HepG2 (cell line): ENCODE measurements around the gene PCBP1. TPM values are rescaled to one million over a fixed set of nuclear protein-coding genes. Genes with fewer than 3 reads are reported as not detected.

Experiments
- ATAC-seq: fragments of 200-7000 bp; cut with Tn5 transposase; 3 replicates; pipeline ENCODE4 v1.9.1; 2020; ENCODE audit warnings: mild to moderate bottlenecking, moderate library complexity
- BruUV-seq: library from RNA; stranded (reverse); fragments of 400-500 nt; replicated peaks from 2 replicates; lab custom pipeline; 2021; lab: Mats Ljungman, UMichigan
- CTCF ChIA-PET: fragments of 300-600 bp; formaldehyde crosslinking; extraction: SDS; loops from one replicate; lab custom pipeline; 2021; ENCODE audit warnings: low total read pairs, inconsistent platforms, low intra/inter-chr PET ratio; lab: Yijun Ruan, JAX
- POLR2A ChIA-PET: fragments of 350-600 bp; sonication (Branson Sonifier 250); formaldehyde crosslinking; loops from one replicate; lab custom pipeline; 2020; ENCODE audit warnings: antibody characterized with exemption, inconsistent platforms; lab: Yijun Ruan, JAX
- DNase-seq: peaks from one replicate; pipeline ENCODE4 v3.0.0-alpha.2; 2015; ENCODE audit warnings: low spot score
- FAIRE-seq: peaks from 3 replicates; lab custom pipeline; 2011; peaks lifted over from hg19 to GRCh38; lab: Jason Lieb, UNC
- H2AFZ ChIP-seq: one replicate; pipeline ENCODE4 v1.6.1; 2011; ENCODE audit warnings: low read length, inconsistent platforms
- H3K27ac ChIP-seq: fragments of 300-600 bp; 3 replicates; pipeline ENCODE4 v1.8.0; 2011; ENCODE audit warnings: mixed run types, mild to moderate bottlenecking, mixed read lengths, low read length, inconsistent platforms; ENCODE audit not compliant: insufficient read depth; ENCODE audit errors: extremely low read length
- H3K27me3 ChIP-seq, 2 experiments: fragments of 200-600 bp in 1 of 2; 2 replicates in 1 of 2; 3 replicates in 1 of 2; pipeline versions ENCODE4 v1.6.0 to v1.8.0; 2011; ENCODE audit warnings: low read length in 2 of 2, mild to moderate bottlenecking in 2 of 2, moderate library complexity in 2 of 2, inconsistent platforms in 1 of 2; ENCODE audit not compliant: insufficient read depth in 2 of 2, control insufficient read depth in 1 of 2
- H3K36me3 ChIP-seq, 2 experiments: fragments of 200-600 bp in 1 of 2; replicated peaks in 1 of 2; 2 replicates in 1 of 2; 3 replicates in 1 of 2; pipeline versions ENCODE4 v1.5.1 to v1.8.0; 2011; ENCODE audit warnings: low read length in 2 of 2, inconsistent platforms in 1 of 2; ENCODE audit not compliant: insufficient read depth in 2 of 2, control insufficient read depth in 1 of 2
- H3K4me1 ChIP-seq: 2 replicates; pipeline ENCODE4 v1.5.1; 2012; ENCODE audit warnings: low read length, inconsistent platforms; ENCODE audit not compliant: insufficient read depth
- H3K4me2 ChIP-seq: 2 replicates; pipeline ENCODE4 v1.6.0; 2011; ENCODE audit warnings: low read depth, low read length, inconsistent platforms
- H3K4me3 ChIP-seq, 3 experiments: fragments of 200-600 bp in 1 of 3; sonication (generic), shearing (Covaris generic) in 1 of 3; replicated peaks in 1 of 3; 2 replicates each; pipeline ENCODE4 v1.5.1; 2011 to 2016; ENCODE audit warnings: low read length in 3 of 3, inconsistent platforms in 2 of 3, low read depth in 2 of 3, mild to moderate bottlenecking in 2 of 3, control low read depth in 1 of 3, mixed read lengths in 1 of 3; ENCODE audit not compliant: insufficient read depth in 1 of 3
- H3K79me2 ChIP-seq: one replicate; pipeline ENCODE4 v1.6.1; 2011; ENCODE audit warnings: low read length, inconsistent platforms; ENCODE audit not compliant: insufficient read depth
- H3K9ac ChIP-seq: 2 replicates; pipeline ENCODE4 v1.6.0; 2011; ENCODE audit warnings: mild to moderate bottlenecking, low read depth, low read length, inconsistent platforms; ENCODE audit not compliant: insufficient read depth
- H3K9me3 ChIP-seq: 2 replicates; pipeline ENCODE4 v1.5.1; 2012; ENCODE audit warnings: mild to moderate bottlenecking, low read length
- H4K20me1 ChIP-seq: 2 replicates; pipeline ENCODE4 v1.6.0; 2011; ENCODE audit warnings: inconsistent platforms, mild to moderate bottlenecking, low read length, moderate library complexity; ENCODE audit not compliant: insufficient read depth
- BCL6 ChIP-seq: IDR thresholded peaks from 2 replicates; pipeline ENCODE4 v1.6.1; 2016; ENCODE audit warnings: missing genetic modification reagents, missing compliant biosample characterization
- GLI4 ChIP-seq: sonication (generic); formaldehyde crosslinking; IDR thresholded peaks from 2 replicates; pipeline ENCODE4 v1.5.1; 2020; ENCODE audit warnings: missing genetic modification reagents, mild to moderate bottlenecking, moderate library complexity, borderline replicate concordance
- KMT2B ChIP-seq: IDR thresholded peaks from 2 replicates; pipeline ENCODE4 v1.6.1; 2016; ENCODE audit warnings: missing genetic modification reagents, missing compliant biosample characterization
- NFKBIZ ChIP-seq: IDR thresholded peaks from 2 replicates; pipeline ENCODE4 v1.6.1; 2018; ENCODE audit warnings: missing genetic modification reagents, missing compliant biosample characterization
- PAWR ChIP-seq: sonication (generic); formaldehyde crosslinking; IDR thresholded peaks from 2 replicates; pipeline ENCODE4 v1.4.0; 2020; ENCODE audit warnings: missing genetic modification reagents, mild to moderate bottlenecking, borderline replicate concordance
- RXRB ChIP-seq: IDR thresholded peaks from 2 replicates; pipeline ENCODE4 v1.6.1; 2016; ENCODE audit warnings: borderline replicate concordance, missing genetic modification reagents, missing compliant biosample characterization
- TBL1XR1 ChIP-seq: fragments of 150-350 bp; IDR thresholded peaks from 2 replicates; pipeline ENCODE4 v1.6.1; 2014; ENCODE audit warnings: borderline replicate concordance, low read length; ENCODE audit not compliant: partially characterized antibody
- XRCC5 ChIP-seq: fragments of 200-400 bp; formaldehyde crosslinking; optimal IDR thresholded peaks from 2 replicates; pipeline ENCODE3; 2017; ENCODE audit warnings: mild to moderate bottlenecking, low read length
- ZNF136 ChIP-seq: sonication (generic); formaldehyde crosslinking; IDR thresholded peaks from 2 replicates; pipeline ENCODE4 v1.8.1; 2022; ENCODE audit warnings: low read depth, mild to moderate bottlenecking, moderate library complexity, missing genetic modification reagents
- ZNF619 ChIP-seq: sonication (generic); formaldehyde crosslinking; IDR thresholded peaks from 2 replicates; pipeline ENCODE4 v1.4.0; 2020; ENCODE audit warnings: mild to moderate bottlenecking, missing genetic modification reagents
- ZSCAN21 ChIP-seq: sonication (generic); formaldehyde crosslinking; IDR thresholded peaks from 2 replicates; pipeline ENCODE4 v1.8.0; 2022; ENCODE audit warnings: mild to moderate bottlenecking, missing genetic modification reagents, moderate library complexity, borderline replicate concordance
- ZZZ3 ChIP-seq: sonication (generic); formaldehyde crosslinking; IDR thresholded peaks from 2 replicates; pipeline ENCODE4 v1.4.0; 2020; ENCODE audit warnings: missing genetic modification reagents, mild to moderate bottlenecking, borderline replicate concordance
- WGBS: methylation state at CpG from one replicate; pipeline ENCODE4 v1.1.6; 2017; ENCODE audit warnings: low lambda C conversion rate; 5-methylcytosine and 5-hydroxymethylcytosine counted together
- in situ Hi-C: cut with HindIII; loops from 2 replicates; pipeline ENCODE4 v1.10.0; 2017; ENCODE audit warnings: low pct_unique_long_range_greater_than_20kb; ENCODE audit not compliant: extremely low pct_ligation_motif_present
- intact Hi-C: fragments of 100-400 bp; cut with micrococcal nuclease; formaldehyde crosslinking; loops from one replicate; pipeline ENCODE4 v1.10.0; 2022; ENCODE audit not compliant: unreplicated experiment
- polyA plus RNA-seq, 8 experiments: library from polyadenylated mRNA; depleted of rRNA in 3 of 8; stranded (reverse) in 7 of 8; unstranded in 1 of 8; fragments of >200 nt; fragmentation: Illumina TruSeq in 4 of 8; extraction: Trizol in 4 of 8; gene quantifications; 2 replicates each; pipeline versions ENCODE4 v1.2.1 to v1.2.3, GENCODE V29; 2011 to 2016; ENCODE audit warnings: low read depth in 4 of 8, missing spikeins in 1 of 8, mixed read lengths in 1 of 8; ENCODE audit not compliant: insufficient read depth in 1 of 8
- total RNA-seq, 5 experiments: library from RNA; depleted of rRNA; stranded (reverse); fragments of >200 nt; fragmentation: Illumina TruSeq; extraction: Trizol; gene quantifications; 2 replicates each; pipeline ENCODE4 v1.2.3, GENCODE V29; 2016; ENCODE audit warnings: low read depth in 1 of 5
- TF ChIP-seq, protein P1 (sequence below): sonication (generic); formaldehyde crosslinking; IDR thresholded peaks from 2 replicates; pipeline ENCODE4 v1.5.0; 2020; ENCODE audit warnings: mild to moderate bottlenecking, missing genetic modification reagents
- TF ChIP-seq, protein P2 (sequence below): sonication (generic); formaldehyde crosslinking; IDR thresholded peaks from 2 replicates; pipeline ENCODE4 v1.4.0; 2020; ENCODE audit warnings: missing genetic modification reagents
- TF ChIP-seq, protein P3 (sequence below), 2 experiments: fragments of 450-650 bp in 1 of 2; sonication (generic) in 1 of 2; formaldehyde crosslinking; IDR thresholded peaks; 2 replicates each; pipeline versions ENCODE4 v1.5.0 to v1.8.0; 2020 to 2022; ENCODE audit warnings: mild to moderate bottlenecking in 1 of 2, missing genetic modification reagents in 1 of 2
- TF ChIP-seq, protein P4 (sequence below): sonication (generic); formaldehyde crosslinking; IDR thresholded peaks from 2 replicates; pipeline ENCODE4 v1.5.1; 2020; ENCODE audit warnings: missing genetic modification reagents, mild to moderate bottlenecking, borderline replicate concordance
- TF ChIP-seq, protein P5 (sequence below): sonication (generic); formaldehyde crosslinking; IDR thresholded peaks from 2 replicates; pipeline ENCODE4 v1.5.0; 2020; ENCODE audit warnings: missing genetic modification reagents, mild to moderate bottlenecking, borderline replicate concordance

The PCBP1 gene
- total and polyA plus RNA-seq, 2 of the 13 experiments (the other 11 are each of a cell fraction or from before 2014, with no cell fraction given), result 32.0 to 137 TPM

DNA sequence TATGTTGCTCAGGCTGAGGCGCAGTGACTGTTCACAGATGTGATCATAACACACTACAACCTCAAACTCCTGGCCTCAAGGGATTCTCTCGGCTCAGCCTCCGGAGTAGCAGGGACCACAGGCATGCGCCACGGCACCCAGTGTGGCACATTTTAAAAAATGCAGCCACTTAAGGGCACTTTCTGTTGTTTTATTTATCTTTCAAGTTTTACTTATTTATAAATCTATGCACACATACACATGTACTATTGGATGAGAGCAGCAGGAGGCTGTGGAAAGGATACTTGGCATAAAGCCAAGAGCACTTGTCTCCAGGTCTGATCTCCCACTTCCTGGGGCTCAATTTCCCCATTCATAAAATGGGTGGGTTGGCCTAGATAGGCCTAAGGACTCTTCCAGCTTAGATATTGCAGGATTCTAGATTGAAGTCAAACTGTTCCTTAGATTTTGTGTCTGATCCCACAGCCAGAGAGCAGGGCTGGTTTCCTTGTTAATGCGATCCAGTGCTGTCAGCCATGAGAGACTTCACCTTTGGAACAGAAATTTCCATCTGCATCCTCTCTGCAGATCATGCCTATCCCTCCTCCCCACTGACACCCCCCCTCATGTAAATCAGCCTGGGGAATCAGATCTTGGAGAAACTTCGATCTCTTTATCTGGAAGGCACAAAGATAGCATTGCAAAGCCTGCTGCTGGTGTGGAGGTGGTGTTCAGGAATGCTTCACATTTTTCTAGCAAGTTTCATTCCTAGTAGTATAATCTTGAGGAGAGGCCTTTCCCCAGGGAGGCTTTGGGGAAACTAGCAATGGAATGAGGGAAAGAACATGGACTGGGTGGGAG is 24.7 kb downstream of the PCBP1 start:
- Histone ChIP-seq H4K20me1 (no peaks in the 10 kb centered on the region), H3K4me1 (peaks cover 66% of the 10 kb centered on the region), H3K4me3 (no peak overlapping the region; a peak in 1 of 6 replicates), H3K36me3 (no peaks in the 10 kb centered on the region), H3K27ac (peak overlapping the region; percentile 33), H3K4me2 (peak overlapping the region; percentile 40), H3K27me3 (no peaks in the 10 kb centered on the region; a peak in 1 of 5 replicates), H3K79me2 (no peaks in the 10 kb centered on the region), H3K9ac (0 out of 2 replicates have a peak overlapping the region, but pooled peaks have one; percentile 27), H2AFZ (no peak overlapping the region), H3K9me3 (no peaks in the 10 kb centered on the region)
- POLR2A ChIA-PET, result interaction anchor here (9.4 kb wide), 1 partner anchor 23 kb away, joined by 423 read pairs; the partner anchor contains the start of gene PCBP1
- peak; percentile 34 for FAIRE-seq
- intact Hi-C loops, result no loop called here
- CTCF ChIA-PET, result no interaction called here
- in situ Hi-C loops, result no loop called here
- no peak for ATAC-seq
- BruUV-seq, result no TSS peak
- DNase-seq, result no peak
- 78% methylated on average over 7 of the region's 7 CpGs for WGBS
- TF ChIP-seq ZNF619 (no peak), RXRB (peak; percentile 45; the same call in 1 of the 2 replicates), ZNF136 (0 out of 2 replicates have a peak, but pooled peaks have one; percentile 41), ZZZ3 (no peak), GLI4 (CRISPR knock-in tag) (peak; percentile 72; the same call in 1 of the 2 replicates), BCL6 (CRISPR knock-in tag) (0 out of 2 replicates have a peak, but pooled peaks have one; percentile 22), KMT2B (no peak), TBL1XR1 (no peak), XRCC5 (peak; percentile 38), PAWR (no peak), NFKBIZ (CRISPR knock-in tag) (no peak), ZSCAN21 (CRISPR knock-in tag) (no peak)
- TF ChIP-seq, protein P1, sequence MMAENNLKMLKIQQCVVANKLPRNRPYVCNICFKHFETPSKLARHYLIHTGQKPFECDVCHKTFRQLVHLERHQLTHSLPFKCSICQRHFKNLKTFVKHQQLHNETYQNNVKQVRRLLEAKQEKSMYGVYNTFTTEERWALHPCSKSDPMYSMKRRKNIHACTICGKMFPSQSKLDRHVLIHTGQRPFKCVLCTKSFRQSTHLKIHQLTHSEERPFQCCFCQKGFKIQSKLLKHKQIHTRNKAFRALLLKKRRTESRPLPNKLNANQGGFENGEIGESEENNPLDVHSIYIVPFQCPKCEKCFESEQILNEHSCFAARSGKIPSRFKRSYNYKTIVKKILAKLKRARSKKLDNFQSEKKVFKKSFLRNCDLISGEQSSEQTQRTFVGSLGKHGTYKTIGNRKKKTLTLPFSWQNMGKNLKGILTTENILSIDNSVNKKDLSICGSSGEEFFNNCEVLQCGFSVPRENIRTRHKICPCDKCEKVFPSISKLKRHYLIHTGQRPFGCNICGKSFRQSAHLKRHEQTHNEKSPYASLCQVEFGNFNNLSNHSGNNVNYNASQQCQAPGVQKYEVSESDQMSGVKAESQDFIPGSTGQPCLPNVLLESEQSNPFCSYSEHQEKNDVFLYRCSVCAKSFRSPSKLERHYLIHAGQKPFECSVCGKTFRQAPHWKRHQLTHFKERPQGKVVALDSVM (CRISPR knock-in tag), result no peak
- TF ChIP-seq, protein P2, sequence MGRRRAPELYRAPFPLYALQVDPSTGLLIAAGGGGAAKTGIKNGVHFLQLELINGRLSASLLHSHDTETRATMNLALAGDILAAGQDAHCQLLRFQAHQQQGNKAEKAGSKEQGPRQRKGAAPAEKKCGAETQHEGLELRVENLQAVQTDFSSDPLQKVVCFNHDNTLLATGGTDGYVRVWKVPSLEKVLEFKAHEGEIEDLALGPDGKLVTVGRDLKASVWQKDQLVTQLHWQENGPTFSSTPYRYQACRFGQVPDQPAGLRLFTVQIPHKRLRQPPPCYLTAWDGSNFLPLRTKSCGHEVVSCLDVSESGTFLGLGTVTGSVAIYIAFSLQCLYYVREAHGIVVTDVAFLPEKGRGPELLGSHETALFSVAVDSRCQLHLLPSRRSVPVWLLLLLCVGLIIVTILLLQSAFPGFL (CRISPR knock-in tag), result no peak
- TF ChIP-seq, protein P3, sequence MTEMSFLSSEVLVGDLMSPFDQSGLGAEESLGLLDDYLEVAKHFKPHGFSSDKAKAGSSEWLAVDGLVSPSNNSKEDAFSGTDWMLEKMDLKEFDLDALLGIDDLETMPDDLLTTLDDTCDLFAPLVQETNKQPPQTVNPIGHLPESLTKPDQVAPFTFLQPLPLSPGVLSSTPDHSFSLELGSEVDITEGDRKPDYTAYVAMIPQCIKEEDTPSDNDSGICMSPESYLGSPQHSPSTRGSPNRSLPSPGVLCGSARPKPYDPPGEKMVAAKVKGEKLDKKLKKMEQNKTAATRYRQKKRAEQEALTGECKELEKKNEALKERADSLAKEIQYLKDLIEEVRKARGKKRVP (CRISPR knock-in tag; IDR thresholded peaks at IDR 0.05), result no peak
- TF ChIP-seq, protein P4, sequence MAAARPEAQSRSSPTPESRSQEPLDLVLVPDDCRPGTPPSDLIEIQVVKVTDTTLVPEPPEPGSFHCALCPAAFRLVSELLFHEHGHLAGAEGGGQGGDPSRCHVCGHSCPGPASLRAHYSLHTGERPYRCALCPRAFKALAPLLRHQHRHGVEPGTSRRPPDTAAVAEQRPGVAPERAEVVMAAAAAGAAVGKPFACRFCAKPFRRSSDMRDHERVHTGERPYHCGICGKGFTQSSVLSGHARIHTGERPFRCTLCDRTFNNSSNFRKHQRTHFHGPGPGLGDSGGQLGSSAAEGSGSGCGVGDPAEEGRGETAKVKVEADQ, result peak; percentile 68; the same call in 1 of the 2 replicates
- TF ChIP-seq, protein P5, sequence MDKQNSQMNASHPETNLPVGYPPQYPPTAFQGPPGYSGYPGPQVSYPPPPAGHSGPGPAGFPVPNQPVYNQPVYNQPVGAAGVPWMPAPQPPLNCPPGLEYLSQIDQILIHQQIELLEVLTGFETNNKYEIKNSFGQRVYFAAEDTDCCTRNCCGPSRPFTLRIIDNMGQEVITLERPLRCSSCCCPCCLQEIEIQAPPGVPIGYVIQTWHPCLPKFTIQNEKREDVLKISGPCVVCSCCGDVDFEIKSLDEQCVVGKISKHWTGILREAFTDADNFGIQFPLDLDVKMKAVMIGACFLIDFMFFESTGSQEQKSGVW (CRISPR knock-in tag), result no peak
